SU-DHL-6 (cell line): ENCODE data around the gene RANBP17.

Experiments used
- H2AFZ ChIP-seq: fragments of 200-600 bp; sonication (generic); 2 replicates; pipeline ENCODE4 v1.6.1; 2014; ENCODE audit warnings: low read depth, mild to moderate bottlenecking, moderate library complexity, mixed read lengths, antibody characterized with exemption, low read length; ENCODE audit not compliant: severe bottlenecking
- H3F3A ChIP-seq: fragments of 200-600 bp; shearing (Covaris generic); 2 replicates; pipeline ENCODE4 v1.6.0; 2016; ENCODE audit warnings: antibody characterized with exemption, mild to moderate bottlenecking; ENCODE audit not compliant: insufficient read depth
- H3K27ac ChIP-seq: fragments of 200-600 bp; sonication (generic); 2 replicates; pipeline ENCODE4 v1.5.1; 2016; ENCODE audit warnings: low read depth, mild to moderate bottlenecking, low read length, moderate library complexity, mixed read lengths
- H3K27me3 ChIP-seq: fragments of 200-600 bp; sonication (generic), shearing (Covaris generic); 2 replicates; pipeline ENCODE4 v1.6.0; 2014; ENCODE audit warnings: mild to moderate bottlenecking, low read length
- H3K36me3 ChIP-seq: fragments of 200-600 bp; sonication (generic); 2 replicates; pipeline ENCODE4 v1.6.1; 2014; ENCODE audit warnings: mild to moderate bottlenecking, low read length, mixed read lengths
- H3K4me2 ChIP-seq: fragments of 300-600, 200-600 bp; shearing (Covaris generic), sonication (generic); 2 replicates; pipeline ENCODE4 v1.6.0; 2014; ENCODE audit warnings: low read length, low read depth, mild to moderate bottlenecking; ENCODE audit not compliant: poor library complexity, severe bottlenecking
- H3K4me3 ChIP-seq: fragments of 200-600 bp; sonication (generic); 2 replicates; pipeline ENCODE4 v1.5.1; 2014; ENCODE audit warnings: antibody characterized with exemption, low read length, mild to moderate bottlenecking, mixed read lengths; ENCODE audit not compliant: insufficient read depth, poor library complexity, severe bottlenecking
- H3K79me2 ChIP-seq: fragments of 200-600 bp; sonication (generic); 2 replicates; pipeline ENCODE4 v1.6.1; 2014; ENCODE audit warnings: mild to moderate bottlenecking, low read length, moderate library complexity; ENCODE audit not compliant: insufficient read depth
- H3K9ac ChIP-seq: fragments of 200-600 bp; sonication (generic); 2 replicates; pipeline ENCODE4 v1.7.0; 2014; ENCODE audit warnings: mild to moderate bottlenecking, low read length
- H3K9me2 ChIP-seq: fragments of 200-600 bp; sonication (generic); replicated peaks from 2 replicates; pipeline ENCODE4 v1.6.1; 2014; ENCODE audit warnings: low read length; ENCODE audit not compliant: insufficient read depth
- H3K9me3 ChIP-seq: fragments of 200-600 bp; sonication (generic); 2 replicates; pipeline ENCODE4 v1.6.1; 2014; ENCODE audit warnings: low read length, mixed read lengths; ENCODE audit not compliant: insufficient read depth
- H4K20me1 ChIP-seq: fragments of 200-600 bp; sonication (generic); 2 replicates; pipeline ENCODE4 v1.6.1; 2014; ENCODE audit warnings: low read depth, mild to moderate bottlenecking, antibody characterized with exemption, low read length, moderate library complexity, mixed read lengths
- CTCF ChIP-seq: fragments of 200-600 bp; sonication (generic); IDR thresholded peaks from one replicate; pipeline ENCODE4 v1.5.1; 2017; ENCODE audit warnings: antibody characterized with exemption, mild to moderate bottlenecking, low read length, moderate library complexity; ENCODE audit not compliant: insufficient read depth, poor library complexity, severe bottlenecking
- EZH2phosphoT487 ChIP-seq: fragments of 200-600 bp; sonication (generic), shearing (Covaris generic); conservative IDR thresholded peaks from 2 replicates; pipeline ENCODE4 v1.6.1; 2018; ENCODE audit warnings: mild to moderate bottlenecking, antibody characterized with exemption, low read length, moderate library complexity, mixed read lengths

Gene RANBP17

GRCh38 chr5:171157276-171157675 lies 295.5 kb downstream of the RANBP17 start:
- Histone ChIP-seq H3K27ac (no peak overlapping the region), H3K9me3 (no peaks in the 10 kb centered on the region), H3K27me3 (no peaks in the 10 kb centered on the region), H2AFZ (no peak overlapping the region), H3K9ac (no peak overlapping the region), H3K79me2 (no peaks in the 10 kb centered on the region), H3F3A (no peaks in the 10 kb centered on the region), H4K20me1 (no peaks in the 10 kb centered on the region), H3K36me3 (no peaks in the 10 kb centered on the region), H3K4me2 (no peak overlapping the region), H3K9me2 (no peaks in the 10 kb centered on the region), H3K4me3 (no peak overlapping the region)
- TF ChIP-seq EZH2phosphoT487 (no peak), CTCF (no peak)

GRCh38 chr5:171157775-171158174 lies 296.0 kb downstream of the RANBP17 start:
- no peaks in the 10 kb centered on the region for H3K36me3 ChIP-seq
- no peaks in the 10 kb centered on the region for H3K27me3 ChIP-seq
- H3K9ac ChIP-seq: no peak overlapping the region
- TF ChIP-seq EZH2phosphoT487 (no peak), CTCF (no peak)
- H3F3A ChIP-seq: no peaks in the 10 kb centered on the region
- no peaks in the 10 kb centered on the region for H4K20me1 ChIP-seq
- H3K79me2 ChIP-seq: no peaks in the 10 kb centered on the region
- no peak overlapping the region for H3K4me3 ChIP-seq
- H2AFZ ChIP-seq: no peak overlapping the region
- no peaks in the 10 kb centered on the region for H3K9me2 ChIP-seq
- no peaks in the 10 kb centered on the region for H3K9me3 ChIP-seq
- H3K27ac ChIP-seq: no peak overlapping the region
- H3K4me2 ChIP-seq: no peak overlapping the region

- TF ChIP-seq EZH2phosphoT487 (no peak), CTCF (no peak)
These were observed 296.8 kb downstream of the RANBP17 start for GRCh38 chr5:171158581-171158980.

More at GRCh38 chr5:171158581-171158980, 296.8 kb downstream of the RANBP17 start:
- Histone ChIP-seq H3K4me2 (no peak overlapping the region), H3F3A (no peaks in the 10 kb centered on the region), H3K79me2 (no peaks in the 10 kb centered on the region), H3K9me2 (no peaks in the 10 kb centered on the region), H3K27ac (no peak overlapping the region), H2AFZ (no peak overlapping the region), H3K27me3 (no peaks in the 10 kb centered on the region), H3K4me3 (no peak overlapping the region), H4K20me1 (no peaks in the 10 kb centered on the region), H3K36me3 (no peaks in the 10 kb centered on the region), H3K9me3 (no peaks in the 10 kb centered on the region), H3K9ac (no peak overlapping the region)
